GM21723 (cell line): ENCODE measurements around the gene STX17.
"Not testable (repeated sequence)": the region's sequence is repeated elsewhere in the genome, so short reads cannot be mapped to it uniquely, and the experiment has no call there.

ENCODE experiments used
- ATAC-seq: cut with Tn5 transposase; IDR thresholded peaks from one replicate; pipeline ENCODE4 v1.9.1; 2021; ENCODE audit warnings: mild to moderate bottlenecking, moderate library complexity; ENCODE audit not compliant: unreplicated experiment

Gene STX17

GRCh38 chr9:99966716-99967115, 60.3 kb downstream of the STX17 start:
- no peak for ATAC-seq

GRCh38 chr9:99967457-99967856, 61.0 kb downstream of the STX17 start:
- no peak for ATAC-seq

- no peak for ATAC-seq
Measured at GRCh38 chr9:99970481-99970880, 64.0 kb downstream of the STX17 start.

GRCh38 chr9:99971410-99971809, 65.0 kb downstream of the STX17 start:
- no peak for ATAC-seq

- ATAC-seq: no peak
Measured at GRCh38 chr9:99973455-99973854, 67.0 kb downstream of the STX17 start.

GRCh38 chr9:99977033-99977792, 70.8 kb downstream of the STX17 start:
- ATAC-seq: no peak

- no peak for ATAC-seq
Measured at GRCh38 chr9:99978221-99978620, 71.8 kb downstream of the STX17 start.

GRCh38 chr9:99980598-99980997, 74.1 kb downstream of the STX17 start:
- no peak for ATAC-seq

GRCh38 chr9:99986642-99987041, 80.2 kb downstream of the STX17 start:
- ATAC-seq: no peak

- ATAC-seq: not testable (repeated sequence)
Measured at GRCh38 chr9:99990508-99990907, 84.1 kb downstream of the STX17 start.

- ATAC-seq: no peak
Measured at GRCh38 chr9:99998266-99998665, 91.8 kb downstream of the STX17 start.

- ATAC-seq: no peak
Measured at GRCh38 chr9:99998866-99999265, 92.4 kb downstream of the STX17 start.

- no peak for ATAC-seq
Measured at GRCh38 chr9:99999797-100000196, 93.3 kb downstream of the STX17 start.

- no peak for ATAC-seq
Measured at GRCh38 chr9:100011062-100011681, 104.7 kb downstream of the STX17 start.

- no peak for ATAC-seq
Measured at GRCh38 chr9:100012279-100012678, 105.8 kb downstream of the STX17 start.

- no peak for ATAC-seq
Measured at GRCh38 chr9:100013573-100013972, 107.1 kb downstream of the STX17 start.

- ATAC-seq: no peak
Measured at GRCh38 chr9:100014846-100015245, 108.4 kb downstream of the STX17 start.

GRCh38 chr9:100019541-100019940, 113.1 kb downstream of the STX17 start:
- ATAC-seq: no peak
